A549 (cell line): ENCODE measurements around the gene METTL24. TPM values are rescaled to one million over a fixed set of nuclear protein-coding genes. Genes with fewer than 3 reads are reported as not detected.

Source experiments
- ATAC-seq, 2 experiments: fragments of 200-7000 bp in 1 of 2; fragments of >200 bp in 1 of 2; cut with Nextera tagmentation in 1 of 2; cut with Tn5 transposase in 1 of 2; 3 replicates each; pipeline versions ENCODE4 v1.8.0 to v1.9.1; 2018 to 2020; ENCODE audit warnings: mild to moderate bottlenecking in 1 of 2, moderate library complexity in 1 of 2
- CTCF ChIA-PET: fragments of 300-600 bp; sonication (Branson Sonifier 250); formaldehyde crosslinking; extraction: SDS; loops from one replicate; lab custom pipeline; 2021; ENCODE audit warnings: antibody characterized with exemption, inconsistent platforms; lab: Yijun Ruan, JAX
- POLR2A ChIA-PET: fragments of 350-600 bp; formaldehyde crosslinking; extraction: SDS; loops from one replicate; lab custom pipeline; 2021; ENCODE audit warnings: antibody characterized with exemption, inconsistent platforms; lab: Yijun Ruan, JAX
- DNase-seq, 2 experiments: peaks; one replicate each; pipeline versions ENCODE4 v3.0.0 to v3.0.0-alpha.2; 2011 to 2016; ENCODE audit warnings: low read depth in 1 of 2, low spot score in 1 of 2
- FAIRE-seq: peaks from 2 replicates; lab custom pipeline; 2011; peaks lifted over from hg19 to GRCh38; lab: Jason Lieb, UNC
- H3K27ac ChIP-seq, 2 experiments: fragments of >200 bp; sonication (Bioruptor Twin); formaldehyde crosslinking; 3 replicates each; pipeline ENCODE4 v1.5.1; 2016 to 2017
- H3K4me1 ChIP-seq: fragments of >200 bp; sonication (Bioruptor Twin); formaldehyde crosslinking; 3 replicates; pipeline ENCODE4 v1.6.1; 2016
- H3K4me2 ChIP-seq: fragments of >200 bp; sonication (Bioruptor Twin); formaldehyde crosslinking; 3 replicates; pipeline ENCODE4 v1.6.1; 2016
- H3K4me3 ChIP-seq: fragments of >200 bp; sonication (Bioruptor Twin); formaldehyde crosslinking; 3 replicates; pipeline ENCODE4 v1.5.1; 2016
- H3K9me3 ChIP-seq: fragments of >200 bp; sonication (Bioruptor Twin); formaldehyde crosslinking; 3 replicates; pipeline ENCODE4 v1.6.1; 2016
- CEBPB ChIP-seq, 2 experiments: fragments of >200 bp in 1 of 2; sonication (Bioruptor Twin) in 1 of 2; formaldehyde crosslinking in 1 of 2; IDR thresholded peaks; 2 replicates each; pipeline ENCODE4 v1.6.1; 2012 to 2016
- CHD2 ChIP-seq: fragments of 150-350 bp; IDR thresholded peaks from 2 replicates; pipeline ENCODE4 v1.6.1; 2014; ENCODE audit warnings: low read length; ENCODE audit not compliant: partially characterized antibody
- CTCF ChIP-seq: fragments of >200 bp; sonication (Bioruptor Twin); formaldehyde crosslinking; IDR thresholded peaks from 3 replicates; pipeline ENCODE4 v1.5.1; 2016
- E2F6 ChIP-seq: IDR thresholded peaks from 2 replicates; pipeline ENCODE4 v1.6.1; 2012; ENCODE audit warnings: low read depth, borderline replicate concordance
- EHF ChIP-seq: fragments of 250-450 bp; sonication (Bioruptor Pico); IDR thresholded peaks from 2 replicates; pipeline ENCODE4 v1.5.0; 2020; ENCODE audit warnings: mild to moderate bottlenecking
- EP300 ChIP-seq, 2 experiments: fragments of >200 bp; sonication (Bioruptor Twin); formaldehyde crosslinking; IDR thresholded peaks; 2 replicates in 1 of 2; 3 replicates in 1 of 2; pipeline ENCODE4 v1.6.1; 2016 to 2017
- HDAC2 ChIP-seq: fragments of 200-600 bp; sonication (generic); IDR thresholded peaks from 2 replicates; pipeline ENCODE4 v1.6.1; 2016
- HES2 ChIP-seq: fragments of >200 bp; sonication (Bioruptor Twin); formaldehyde crosslinking; IDR thresholded peaks from 2 replicates; pipeline ENCODE4 v1.6.1; 2016
- HOXA7 ChIP-seq: fragments of 250-450 bp; sonication (Bioruptor Pico); IDR thresholded peaks from 2 replicates; pipeline ENCODE4 v1.5.0; 2020; ENCODE audit warnings: mild to moderate bottlenecking, moderate library complexity
- HOXB13 ChIP-seq: fragments of 250-450 bp; sonication (Bioruptor Pico); IDR thresholded peaks from 2 replicates; pipeline ENCODE4 v1.5.0; 2020; ENCODE audit warnings: low read depth, mild to moderate bottlenecking, moderate library complexity
- HOXB5 ChIP-seq: fragments of 250-450 bp; sonication (Bioruptor Pico); IDR thresholded peaks from 2 replicates; pipeline ENCODE4 v1.5.0; 2020; ENCODE audit warnings: mild to moderate bottlenecking, moderate library complexity
- JUN ChIP-seq, 2 experiments: fragments of >200 bp; sonication (Bioruptor Twin); formaldehyde crosslinking; IDR thresholded peaks; 2 replicates in 1 of 2; 3 replicates in 1 of 2; pipeline ENCODE4 v1.6.1; 2016 to 2017
- JUNB ChIP-seq: fragments of >200 bp; sonication (Bioruptor Twin); formaldehyde crosslinking; IDR thresholded peaks from 2 replicates; pipeline ENCODE4 v1.6.1; 2016
- KDM1A ChIP-seq: fragments of 200-600 bp; sonication (generic); IDR thresholded peaks from 2 replicates; pipeline ENCODE4 v1.6.1; 2016; ENCODE audit warnings: low read depth, mild to moderate bottlenecking
- KDM5A ChIP-seq: fragments of 200-600 bp; sonication (generic); IDR thresholded peaks from 2 replicates; pipeline ENCODE4 v1.6.1; 2016; ENCODE audit warnings: antibody characterized with exemption, mild to moderate bottlenecking
- MYC ChIP-seq: IDR thresholded peaks from 2 replicates; pipeline ENCODE4 v1.6.1; 2012; ENCODE audit warnings: mild to moderate bottlenecking, inconsistent platforms, low read length, improper control_type of control experiment, borderline replicate concordance
- NPAS2 ChIP-seq: fragments of 250-450 bp; sonication (Bioruptor Pico); IDR thresholded peaks from 2 replicates; pipeline ENCODE4 v1.8.0; 2022; ENCODE audit warnings: mild to moderate bottlenecking, moderate library complexity, borderline replicate concordance
- PHF8 ChIP-seq: fragments of 200-600 bp; sonication (generic); IDR thresholded peaks from 2 replicates; pipeline ENCODE4 v1.6.1; 2016; ENCODE audit warnings: low read depth, mild to moderate bottlenecking, antibody characterized with exemption, moderate library complexity, borderline replicate concordance
- POLR2A ChIP-seq: IDR thresholded peaks from 2 replicates; pipeline ENCODE4 v1.6.1; 2012; ENCODE audit warnings: mild to moderate bottlenecking, low read length
- POLR2AphosphoS2 ChIP-seq: conservative IDR thresholded peaks from 2 replicates; pipeline ENCODE4 v1.6.1; 2012; ENCODE audit warnings: low read length, improper control_type of control experiment, inconsistent platforms
- RFX5 ChIP-seq: fragments of 450-650 bp; IDR thresholded peaks from 2 replicates; pipeline ENCODE4 v1.7.1; 2014; ENCODE audit warnings: antibody characterized with exemption, mild to moderate bottlenecking, moderate library complexity
- SMC3 ChIP-seq: fragments of >200 bp; sonication (Bioruptor Twin); formaldehyde crosslinking; IDR thresholded peaks from 3 replicates; pipeline ENCODE4 v1.6.1; 2018; ENCODE audit warnings: inconsistent platforms
- TFCP2L1 ChIP-seq: fragments of 250-450 bp; sonication (Bioruptor Pico); IDR thresholded peaks from 2 replicates; pipeline ENCODE4 v1.5.0; 2021; ENCODE audit warnings: mild to moderate bottlenecking
- TP53 ChIP-seq: fragments of 250-450 bp; sonication (Bioruptor Pico); IDR thresholded peaks from 2 replicates; pipeline ENCODE4 v1.5.0; 2021; ENCODE audit warnings: mild to moderate bottlenecking, moderate library complexity
- ZC3H11A ChIP-seq: fragments of 450-650 bp; IDR thresholded peaks from 2 replicates; pipeline ENCODE4 v1.6.1; 2014; ENCODE audit warnings: antibody characterized with exemption, mild to moderate bottlenecking
- ZFP36 ChIP-seq: fragments of 450-650 bp; IDR thresholded peaks from 2 replicates; pipeline ENCODE4 v1.6.1; 2014; ENCODE audit warnings: borderline replicate concordance; ENCODE audit not compliant: partially characterized antibody
- ZNF302 ChIP-seq: fragments of 250-450 bp; sonication (Bioruptor Pico); IDR thresholded peaks from 2 replicates; pipeline ENCODE4 v1.9.0; 2021; ENCODE audit warnings: inconsistent platforms, mild to moderate bottlenecking, moderate library complexity
- WGBS: methylation state at CpG from one replicate; pipeline ENCODE4 v1.1.6; 2017; ENCODE audit errors: missing lambda C conversion rate; 5-methylcytosine and 5-hydroxymethylcytosine counted together
- polyA plus RNA-seq, 4 experiments: library from polyadenylated mRNA; depleted of rRNA in 3 of 4; stranded (reverse); fragments of >200 nt; fragmentation: RNase III in 1 of 4; extraction: RNeasy Plus Mini Kit Qiagen cat#74134 plus additional on column Dnase treatment in 1 of 4; gene quantifications; 2 replicates in 3 of 4; 3 replicates in 1 of 4; pipeline ENCODE4 v1.2.3, GENCODE V29; 2011 to 2017

METTL24 gene
- polyA plus RNA-seq, 2 of the 4 experiments (the other 2 are of a cell fraction), result not detected

GRCh38 chr6:110389689-110390382, 31.7 kb upstream of the METTL24 start:
- FAIRE-seq, result no peak

GRCh38 chr6:110387986-110388385, 29.8 kb upstream of the METTL24 start:
- TF ChIP-seq POLR2AphosphoS2 (no peak), HDAC2 (no peak), EP300 (IDR thresholded peaks at IDR 0.05) (no peak), JUNB (no peak), JUN (IDR thresholded peaks at IDR 0.05) (no peak), EHF (CRISPR knock-in tag) (no peak), NPAS2 (CRISPR knock-in tag) (no peak), HES2 (no peak), HOXB5 (CRISPR knock-in tag) (no peak), ZNF302 (CRISPR knock-in tag) (no peak), SMC3 (no peak)
- no peaks in the 10 kb centered on the region for H3K4me1 ChIP-seq
- H3K4me2 ChIP-seq, result no peak overlapping the region
- no peaks in the 10 kb centered on the region for H3K9me3 ChIP-seq
- ATAC-seq (no peak), DNase-seq (no peak), FAIRE-seq (no peak)
- 48% methylated on average over 2 of the region's 2 CpGs for WGBS
- no peak overlapping the region for H3K4me3 ChIP-seq
- H3K27ac ChIP-seq, result no peak overlapping the region
- CTCF ChIA-PET, result interaction anchor here (1.3 kb wide), 1 partner anchor 687 kb away, joined by 3 read pairs; no protein-coding TSS in a partner anchor
- POLR2A ChIA-PET, result no interaction called here

More at GRCh38 chr6:110389689-110390382, 31.7 kb upstream of the METTL24 start:
- H3K27ac ChIP-seq, result no peak overlapping the region
- ChIA-PET POLR2A (no interaction called here), CTCF (interaction anchor here (0.6 to 6.5 kb wide), 18 partner anchors 8 to 786 kb away, joined by 3 to 33 read pairs (median 4); no protein-coding TSS in a partner anchor)
- no peak overlapping the region for H3K4me2 ChIP-seq
- DNase-seq (no peak), ATAC-seq (no peak)
- TF ChIP-seq RFX5 (no peak), KDM1A (no peak), TP53 (CRISPR knock-in tag) (no peak), CTCF (no peak), TFCP2L1 (no peak), E2F6 (no peak), MYC (no peak), PHF8 (no peak), POLR2A (no peak)
- 29% methylated on average over 4 of the region's 4 CpGs for WGBS
- H3K4me3 ChIP-seq, result no peak overlapping the region
- no peaks in the 10 kb centered on the region for H3K4me1 ChIP-seq
- H3K9me3 ChIP-seq, result no peaks in the 10 kb centered on the region

GRCh38 chr6:110385458-110385863, 27.3 kb upstream of the METTL24 start:
- no peak for DNase-seq
- TF ChIP-seq HOXA7, result no peak
- TF ChIP-seq ZC3H11A, result no peak
- TF ChIP-seq SMC3, result no peak
- no peak for TF ChIP-seq CHD2
- no peak for TF ChIP-seq E2F6
- TF ChIP-seq CEBPB (IDR thresholded peaks at IDR 0.05), result no peak
- no peak for TF ChIP-seq EP300 (IDR thresholded peaks at IDR 0.05)
- no peak for TF ChIP-seq KDM5A
- no peak for TF ChIP-seq ZFP36
- TF ChIP-seq ZNF302 (CRISPR knock-in tag), result no peak
- no peak for TF ChIP-seq HOXB13 (CRISPR knock-in tag)
- no peak for TF ChIP-seq HDAC2
- no peak for FAIRE-seq
- no peak overlapping the region for H3K27ac ChIP-seq
- ChIA-PET CTCF (interaction anchor here (0.7 to 0.9 kb wide), 2 partner anchors 36 to 681 kb away, joined by 3 read pairs; no protein-coding TSS in a partner anchor), POLR2A (no interaction called here)
- no peak overlapping the region for H3K4me2 ChIP-seq
- H3K9me3 ChIP-seq, result no peaks in the 10 kb centered on the region
- H3K4me3 ChIP-seq, result no peak overlapping the region
- no peak for ATAC-seq
- H3K4me1 ChIP-seq, result no peaks in the 10 kb centered on the region
- 74% methylated on average over 1 of the region's 1 CpG for WGBS
